ENCODE results near the gene DHX38.
A peak's percentile ranks its signal among the peaks of the same experiment; 100 is the strongest.

Gene DHX38

DNA sequence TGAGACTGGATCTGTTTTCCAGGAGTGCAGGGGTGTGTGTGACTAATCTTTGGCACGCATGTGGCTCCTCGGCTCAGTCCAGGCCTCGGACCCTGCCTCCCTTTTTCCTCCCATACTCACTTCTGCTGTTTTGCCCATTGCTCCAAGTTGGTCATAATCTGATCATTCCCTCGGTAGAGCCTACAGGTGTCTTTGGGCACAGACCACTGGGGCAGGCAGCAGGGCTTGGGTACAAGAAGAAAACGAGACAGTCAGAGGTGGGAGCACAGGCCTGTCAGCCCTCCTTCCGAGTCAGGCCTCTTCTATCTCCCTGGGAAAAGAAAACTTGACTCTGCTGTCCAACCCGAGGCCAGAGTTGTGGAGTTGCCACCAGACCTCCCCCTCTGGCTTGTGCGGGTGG is 29.8 kb downstream of the DHX38 start:
- FAIRE-seq, result no peak

DNA sequence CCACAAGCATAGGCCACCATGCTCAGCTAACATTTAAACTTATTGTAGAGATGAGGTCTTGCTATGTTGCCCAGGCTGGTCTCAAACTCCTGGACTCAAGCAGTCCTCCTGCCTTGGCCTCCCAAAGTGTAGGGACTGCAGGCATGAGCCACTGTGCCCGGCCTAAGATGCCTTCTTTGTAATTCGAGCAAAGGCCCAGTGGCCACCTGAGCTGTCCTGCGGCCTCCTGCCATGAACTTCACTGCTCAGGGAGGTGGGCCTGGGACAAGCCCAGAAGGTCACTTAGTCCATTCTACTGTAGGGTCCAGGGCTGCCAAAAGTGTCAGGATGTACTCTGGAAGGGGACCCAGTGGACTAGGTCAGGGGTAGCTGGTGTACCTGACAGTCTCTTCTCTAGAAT is 30.5 kb downstream of the DHX38 start:
- FAIRE-seq, result no peak

DNA sequence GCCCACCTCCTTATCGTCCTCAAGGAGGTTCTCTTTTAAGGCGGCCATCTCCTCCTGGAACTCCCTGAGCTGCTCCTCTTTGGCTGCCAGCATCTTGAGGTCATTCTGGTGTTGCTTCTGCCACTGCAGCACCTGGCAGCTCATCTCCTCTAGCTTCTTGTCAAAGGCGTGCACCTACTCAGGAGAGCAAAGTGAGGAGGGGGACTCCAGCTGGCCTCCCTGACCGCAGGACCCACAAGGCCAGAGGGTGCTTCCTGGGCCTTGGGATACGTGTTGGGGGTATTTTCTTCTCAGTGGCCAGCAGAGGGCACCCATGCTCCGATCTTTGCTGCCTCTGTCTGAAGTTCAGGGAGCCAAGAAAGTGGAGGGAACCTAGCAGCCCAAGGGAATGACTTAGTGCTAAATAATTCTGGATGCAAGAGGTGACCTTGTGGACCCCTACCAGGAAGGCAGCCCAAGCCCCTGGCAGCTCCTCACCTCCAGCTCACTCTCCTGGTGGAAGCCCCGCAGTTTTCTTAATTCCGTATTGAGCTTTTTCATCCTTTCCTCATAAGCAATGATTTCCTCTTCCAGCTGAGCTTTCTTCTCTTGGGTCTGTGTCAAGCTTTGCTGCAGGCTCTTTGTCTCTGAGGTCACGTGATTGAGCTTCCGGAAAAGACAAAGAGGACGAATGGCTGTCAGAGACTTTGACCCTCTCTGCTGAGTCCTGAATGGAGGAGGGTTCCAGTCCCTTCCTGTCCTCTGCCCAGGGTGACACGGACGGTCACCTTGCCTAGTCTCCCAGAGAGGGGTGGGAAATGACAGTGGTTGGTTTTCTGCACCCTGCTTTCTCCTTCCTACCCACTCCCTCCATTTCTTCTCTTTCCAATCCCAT is 31.4 kb downstream of the DHX38 start:
- peak; percentile 89 for FAIRE-seq

DNA sequence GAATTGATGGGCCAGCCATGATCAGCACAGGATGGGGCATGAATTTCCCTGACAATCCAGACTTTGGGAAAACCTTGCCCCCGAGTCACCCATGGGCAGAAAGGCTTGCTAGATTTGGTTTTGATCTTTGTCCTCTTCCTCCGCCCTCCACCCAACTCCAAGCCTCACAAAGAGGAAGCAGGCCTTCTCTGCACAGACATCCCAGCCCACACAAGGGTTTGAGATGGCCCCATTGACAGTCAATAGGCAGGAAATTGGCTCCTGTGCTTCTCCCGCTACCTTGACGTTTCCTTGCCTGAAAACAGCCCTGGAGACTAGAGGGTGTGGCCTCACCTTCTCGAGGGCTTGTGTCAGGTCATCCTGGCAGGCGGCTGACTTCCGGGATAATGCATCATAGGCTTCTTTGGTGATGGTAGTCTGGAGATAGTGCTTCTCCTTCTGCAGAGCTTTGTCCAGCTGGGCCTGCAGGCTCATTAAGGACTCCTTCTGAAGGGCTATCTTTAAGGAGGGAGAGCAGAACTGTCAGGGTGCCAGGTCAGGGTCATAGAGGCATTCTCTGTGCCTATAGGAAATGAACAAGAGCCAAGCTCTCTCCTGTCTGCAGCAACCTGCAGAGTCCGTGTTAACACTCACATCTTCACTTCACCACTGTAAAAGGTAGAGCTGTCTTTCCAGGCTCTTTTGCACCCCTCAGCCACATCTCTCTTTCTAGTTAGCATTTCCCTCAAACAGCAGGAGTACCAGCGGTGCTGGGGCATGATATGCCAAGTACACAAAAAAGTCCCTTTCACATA is 32.2 kb downstream of the DHX38 start:
- no peak for FAIRE-seq

DNA sequence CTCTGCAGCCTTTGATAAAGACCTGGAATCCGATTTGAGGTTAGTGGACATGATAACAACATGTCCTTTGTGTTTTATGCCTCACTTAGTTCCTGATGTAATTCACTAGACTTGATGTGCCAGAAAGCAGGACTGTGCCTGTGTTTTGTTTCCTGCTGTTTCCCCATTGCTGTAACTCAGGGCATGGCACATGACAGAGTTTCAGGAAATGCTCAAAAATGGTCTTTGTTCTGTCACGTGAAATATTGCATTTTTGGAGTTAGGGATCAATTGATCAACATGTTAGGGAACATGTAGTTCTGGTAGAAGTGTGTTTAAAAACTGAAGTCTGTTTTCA is 32.8 kb downstream of the DHX38 start:
- FAIRE-seq, result no peak

DNA sequence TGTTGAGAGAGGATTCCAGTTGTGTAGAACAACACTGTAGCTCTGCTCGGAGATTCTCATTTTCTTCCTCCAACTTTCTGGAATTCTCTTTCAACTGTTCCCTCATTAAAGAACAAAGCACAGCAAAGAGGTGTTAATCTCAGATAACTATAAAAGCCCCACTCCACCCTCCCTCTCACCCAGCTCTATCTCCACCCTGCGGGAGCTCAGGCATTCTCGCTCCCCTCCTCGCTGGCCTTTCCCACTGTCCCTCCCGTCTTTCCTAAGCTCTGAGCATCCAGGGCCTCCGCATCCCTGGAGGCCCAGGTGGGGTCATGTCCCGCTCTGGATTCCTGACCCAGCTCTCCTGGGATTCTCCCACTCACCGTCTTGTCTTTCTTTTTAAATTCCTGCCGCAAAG is 35.1 kb downstream of the DHX38 start:
- no peak for FAIRE-seq

DNA sequence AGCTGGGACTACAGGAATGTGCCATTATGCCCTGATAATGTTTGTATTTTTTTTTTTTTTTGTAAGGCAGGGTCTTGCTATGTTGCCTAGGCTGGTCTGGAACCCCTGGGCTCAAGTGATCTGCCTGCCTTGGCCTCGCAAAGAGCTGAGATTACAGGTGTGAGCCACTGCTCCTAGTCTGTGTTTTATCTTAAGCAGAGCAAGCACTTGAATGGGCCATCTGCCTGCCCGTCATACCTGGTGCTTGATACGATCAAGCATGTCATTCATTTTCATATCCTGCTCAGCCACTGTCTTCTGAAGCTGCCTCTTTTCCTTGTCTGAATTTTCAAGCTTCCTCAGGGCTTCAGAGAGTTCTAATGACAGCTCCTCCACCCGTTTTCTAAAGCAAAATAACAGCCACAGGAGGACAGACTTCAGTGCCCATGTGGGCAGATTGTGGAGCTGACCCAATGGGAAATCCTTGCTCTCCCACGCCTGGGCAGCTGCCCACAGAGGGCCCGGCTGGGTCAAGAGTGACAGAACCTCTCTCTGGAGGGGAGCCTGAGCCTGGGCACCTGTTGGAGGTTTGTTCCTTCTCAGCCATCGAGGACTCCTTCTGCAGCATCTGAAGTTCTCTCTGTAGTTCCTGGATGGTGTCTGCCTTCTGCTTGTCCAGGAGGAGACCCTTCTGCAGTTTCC is 36.5 kb downstream of the DHX38 start:
- FAIRE-seq, result no peak

DNA sequence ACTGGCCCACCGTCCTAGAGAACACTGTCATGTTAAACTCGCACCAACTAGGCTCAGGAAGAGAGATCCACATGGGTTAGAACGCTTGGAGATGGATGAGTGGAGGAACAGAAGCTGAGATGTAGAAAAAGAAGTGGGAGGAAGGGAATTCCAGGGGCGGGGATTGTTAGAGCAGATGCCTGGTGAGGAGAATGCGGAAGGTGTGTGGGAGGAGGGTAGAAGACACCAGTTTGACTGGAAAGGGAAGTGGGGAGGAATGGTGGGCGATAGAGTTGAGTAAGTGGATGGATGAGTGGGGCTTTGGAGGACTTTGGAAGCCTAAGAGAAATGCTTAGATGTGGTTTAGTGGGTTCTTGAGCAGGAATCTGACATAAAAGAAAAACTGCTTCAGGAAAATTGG is 37.4 kb downstream of the DHX38 start:
- FAIRE-seq, result no peak

DNA sequence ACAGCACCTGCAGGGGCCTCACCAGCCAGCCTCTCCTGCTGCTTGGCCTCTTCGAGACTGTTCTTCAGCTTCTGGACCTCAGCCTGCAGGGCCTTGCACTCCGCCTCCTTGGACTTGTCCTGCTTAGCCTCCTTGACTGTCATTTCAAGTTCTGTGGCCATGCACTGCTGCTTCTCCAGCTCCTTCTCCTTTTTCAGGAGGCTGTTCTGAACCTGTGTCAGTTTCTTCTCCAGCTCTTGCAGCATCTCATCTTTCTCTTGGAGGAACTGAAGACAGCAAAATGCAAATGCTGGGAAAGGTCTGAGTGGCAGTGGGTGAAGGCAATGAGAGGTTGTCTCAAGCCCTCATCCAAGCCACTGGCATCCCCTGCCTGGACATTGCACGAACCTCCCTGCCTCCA is 39.1 kb downstream of the DHX38 start:
- no peak for FAIRE-seq

DNA sequence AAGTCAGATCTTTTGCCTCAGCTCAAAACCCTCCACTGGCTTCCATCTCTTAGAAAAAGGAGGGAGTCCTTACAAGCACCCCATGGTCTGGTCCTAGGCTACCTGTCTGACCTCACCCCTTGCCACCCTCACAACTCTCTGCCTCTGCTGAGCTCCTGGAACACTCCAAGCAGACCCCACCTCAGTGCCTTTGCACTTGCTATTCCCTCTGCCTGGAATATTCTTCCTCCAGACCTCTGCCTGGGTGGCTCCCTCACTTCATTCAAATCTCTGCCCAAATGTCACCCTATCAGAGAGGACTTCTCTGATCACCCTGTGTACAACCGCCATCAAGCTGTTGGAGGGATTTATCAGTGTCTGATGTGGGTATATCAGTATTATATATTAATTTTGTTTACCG is 40.9 kb downstream of the DHX38 start:
- FAIRE-seq, result no peak

DNA sequence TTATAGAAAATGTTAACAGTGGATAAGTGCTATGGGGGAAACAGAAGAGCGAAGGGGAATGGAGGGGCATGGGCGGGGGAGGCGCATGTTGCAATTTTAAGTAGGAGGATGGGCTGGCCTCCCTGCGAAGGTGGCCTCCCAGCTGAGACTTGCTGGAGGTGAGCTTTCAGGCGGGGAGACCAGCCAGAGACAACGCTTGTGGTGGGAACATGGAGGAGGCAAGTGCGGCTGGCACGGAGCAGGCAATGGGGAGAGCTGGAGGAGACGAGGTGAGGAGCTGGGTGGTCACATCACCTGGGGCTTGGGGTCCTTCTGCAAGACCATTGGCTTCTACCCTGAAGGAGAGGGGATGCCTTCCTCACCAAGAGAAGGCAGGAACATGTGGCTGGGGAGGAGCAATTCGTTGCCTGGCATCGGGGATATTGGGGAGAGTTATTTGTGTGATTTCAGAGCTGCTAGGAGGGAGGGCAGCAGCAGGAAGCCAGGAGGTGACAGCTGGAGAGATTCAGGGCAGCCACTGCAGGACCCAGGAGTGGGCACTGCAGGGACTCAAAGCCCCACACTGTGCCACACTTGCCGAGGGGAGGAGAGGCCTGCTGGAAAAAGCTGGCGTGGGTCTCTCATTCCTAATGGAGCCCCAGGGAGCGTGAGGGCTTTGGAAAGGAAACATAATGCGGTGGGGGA is 43.9 kb downstream of the DHX38 start:
- no peak for FAIRE-seq

DNA sequence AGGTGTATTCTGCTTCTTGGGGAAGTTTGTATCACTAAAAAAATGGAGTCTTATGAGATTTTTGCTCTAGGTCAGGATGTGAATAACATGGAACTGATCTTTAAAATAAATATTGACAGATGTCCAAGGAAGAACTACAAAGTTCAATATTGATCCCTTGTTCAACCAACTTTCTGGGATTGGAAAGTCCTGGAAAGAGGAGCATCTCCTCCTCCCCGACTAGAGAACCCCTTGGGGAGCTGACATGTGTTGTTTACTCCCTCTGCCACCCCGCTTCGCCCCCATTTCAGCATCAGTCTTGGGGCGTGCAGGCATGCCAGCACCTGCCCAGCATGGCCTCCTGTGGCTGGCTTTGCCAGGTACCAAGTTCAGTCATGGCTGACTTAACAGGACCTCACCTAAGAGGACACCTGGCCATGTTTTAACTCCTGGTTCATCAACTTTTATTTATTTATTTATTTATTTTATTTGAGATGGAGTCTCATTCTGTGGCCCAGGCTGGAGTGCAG is 44.5 kb downstream of the DHX38 start:
- FAIRE-seq, result no peak

DNA sequence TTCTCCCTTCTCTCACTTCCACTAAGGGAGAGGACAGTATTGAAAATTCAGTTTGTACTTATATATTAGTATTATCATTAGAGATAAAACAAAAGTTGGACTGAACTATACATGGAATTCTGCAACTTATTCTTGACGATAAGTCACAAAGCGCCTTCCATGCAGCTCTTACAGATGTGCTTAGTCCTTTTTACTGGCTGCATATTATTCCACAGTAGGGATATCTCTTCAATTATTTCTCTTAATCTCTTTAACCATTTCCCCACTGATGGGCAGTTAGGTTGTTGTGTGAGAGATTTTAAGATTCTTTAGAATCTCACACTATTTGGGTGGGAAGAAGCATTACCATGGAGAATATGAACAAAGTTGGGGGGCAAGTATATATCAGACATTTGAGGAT is 46.3 kb downstream of the DHX38 start:
- no peak for FAIRE-seq

DNA sequence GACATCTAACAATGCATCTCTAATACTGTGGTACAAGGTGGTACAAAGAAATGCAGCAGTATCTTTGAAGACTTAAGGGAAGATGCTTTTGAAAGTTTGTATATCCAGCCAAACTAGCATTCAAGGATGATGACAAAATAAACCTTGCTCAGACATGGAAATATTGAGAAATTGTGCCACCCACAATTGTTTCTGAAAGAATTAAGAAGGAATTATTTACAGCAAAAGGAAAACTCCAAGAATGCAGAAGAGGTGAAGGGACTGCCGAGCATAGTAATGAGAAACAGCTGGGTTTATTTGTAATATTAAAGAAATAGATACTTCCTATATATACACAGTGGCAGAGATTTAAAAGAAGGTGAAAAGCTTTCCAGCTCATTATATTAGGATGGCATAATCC is 48.8 kb downstream of the DHX38 start:
- FAIRE-seq, result no peak

DNA sequence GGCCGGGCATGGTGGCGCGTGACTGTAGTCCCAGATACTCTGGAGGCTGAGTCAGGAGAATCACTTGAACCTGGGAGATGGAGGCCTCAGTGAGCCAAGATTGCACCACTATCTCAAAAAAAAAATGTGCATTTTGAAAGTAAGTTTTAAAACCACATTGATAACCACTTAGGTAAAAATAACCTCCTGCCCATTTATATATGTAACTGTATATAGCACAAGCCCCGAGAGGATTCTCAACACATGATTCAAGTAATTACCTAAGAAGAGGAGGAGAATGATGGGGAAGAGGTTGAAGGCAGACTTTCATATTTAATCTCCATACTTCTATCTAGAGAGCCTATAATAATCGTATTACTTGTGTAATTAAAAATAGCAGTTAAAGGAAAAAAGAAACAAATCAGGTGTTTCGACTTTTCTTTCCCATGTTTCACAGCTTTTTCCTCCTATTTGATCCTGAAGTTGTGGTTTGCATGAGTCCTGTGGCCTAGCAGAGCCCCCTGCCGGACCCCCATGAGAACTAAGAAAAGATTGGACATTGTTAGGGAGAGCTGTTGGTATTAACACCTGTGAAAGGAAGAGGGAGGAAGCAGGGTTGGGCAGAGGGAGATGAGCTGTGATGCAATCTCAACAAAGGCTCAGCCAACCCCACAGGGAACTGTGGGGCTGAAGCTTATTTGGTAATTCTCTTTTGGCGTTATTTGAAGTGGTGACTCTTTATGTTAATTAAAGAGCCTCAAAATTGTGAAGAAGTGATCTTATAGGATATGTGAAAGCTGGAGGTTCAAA is 56.2 kb downstream of the DHX38 start:
- no peak for FAIRE-seq

DNA sequence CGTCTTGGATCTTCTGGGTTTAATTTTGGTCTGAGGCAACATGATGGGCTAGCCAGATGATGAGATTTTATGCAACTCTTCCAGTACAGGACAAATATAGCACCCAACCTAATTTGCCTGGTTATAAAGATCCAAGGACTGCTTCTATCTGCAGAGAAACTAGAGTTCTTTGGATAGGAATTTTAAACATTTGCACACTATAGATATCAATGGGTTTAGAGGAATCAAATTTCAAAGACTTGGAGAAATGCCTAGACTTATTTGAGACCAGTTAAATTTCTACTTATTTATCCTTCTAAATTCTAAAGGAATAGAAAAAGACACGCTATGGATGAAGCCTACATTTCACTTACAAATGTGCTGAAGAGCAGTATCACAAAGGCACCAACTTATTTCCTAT is 65.7 kb downstream of the DHX38 start:
- FAIRE-seq, result no peak

DNA sequence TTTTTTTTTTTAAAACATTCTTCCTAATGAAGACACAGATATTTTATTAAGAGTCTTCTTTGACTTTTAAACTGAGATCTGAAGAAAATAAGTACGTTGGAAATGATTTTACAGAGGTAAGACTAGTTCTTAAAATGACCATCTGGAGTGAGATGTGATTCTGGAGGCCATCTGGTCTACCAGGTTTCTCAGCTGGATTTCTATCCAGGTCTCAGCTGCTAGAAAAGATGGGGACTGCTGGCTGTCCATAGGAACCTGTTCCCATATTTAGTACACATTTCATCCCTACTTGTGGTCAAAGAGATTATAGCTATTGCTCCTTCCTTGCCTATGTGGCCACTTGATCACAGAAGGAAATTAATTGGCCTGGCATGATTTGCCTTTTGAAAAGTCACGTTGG is 66.2 kb downstream of the DHX38 start:
- FAIRE-seq, result no peak

DNA sequence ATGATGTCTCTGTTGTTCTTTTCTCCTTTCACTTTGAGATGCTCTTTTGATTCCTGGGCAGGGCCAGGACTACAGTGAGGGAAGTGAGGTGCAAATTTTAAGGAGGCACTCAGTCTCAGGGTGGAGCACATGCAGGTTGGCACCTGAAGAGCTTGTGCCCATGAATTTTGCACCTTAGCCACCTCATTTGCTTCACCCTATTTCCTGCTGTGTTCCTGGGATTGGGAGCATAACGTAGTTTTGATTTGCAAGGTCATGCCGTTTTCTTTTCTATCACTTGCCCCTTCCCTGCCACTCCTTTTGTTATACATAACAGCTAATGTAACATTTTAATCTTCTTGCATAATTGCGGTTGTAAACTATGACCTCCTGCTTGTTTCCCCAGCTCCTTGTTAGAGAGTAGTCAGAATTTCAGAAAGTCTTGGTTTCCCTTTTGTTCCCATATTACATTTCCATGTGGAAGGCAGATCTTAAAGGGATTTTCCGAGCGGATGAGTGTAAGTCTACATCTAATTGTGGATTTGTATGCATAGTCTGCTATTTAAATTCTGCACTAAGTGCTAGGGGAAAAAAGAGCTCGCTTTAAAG is 68.6 kb downstream of the DHX38 start:
- peak; percentile 91 for FAIRE-seq
